Measurements from ENCODE around the gene NSFL1C.

Gene NSFL1C

DNA sequence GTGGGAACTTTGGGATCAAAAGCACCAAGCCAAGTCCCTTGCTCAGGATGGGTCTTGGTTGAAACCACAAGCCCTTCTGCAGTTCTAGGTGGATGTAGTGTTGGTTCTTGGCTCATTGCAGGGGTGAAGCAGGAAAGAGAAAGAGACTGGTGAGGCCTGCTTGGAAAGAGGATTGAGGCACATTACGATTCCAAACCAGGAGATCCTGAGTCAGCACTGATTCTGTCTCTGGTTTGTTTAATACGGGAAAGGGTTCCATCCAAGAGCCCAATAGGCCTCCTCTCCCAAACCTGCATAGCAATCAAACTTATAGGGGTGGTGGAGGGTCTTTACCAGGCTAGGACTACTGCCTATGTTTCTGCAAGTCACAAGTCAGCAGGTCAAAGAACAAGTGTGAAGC, 24.3 kb downstream of the NSFL1C start:
- TF ChIP-seq, protein P1, sequence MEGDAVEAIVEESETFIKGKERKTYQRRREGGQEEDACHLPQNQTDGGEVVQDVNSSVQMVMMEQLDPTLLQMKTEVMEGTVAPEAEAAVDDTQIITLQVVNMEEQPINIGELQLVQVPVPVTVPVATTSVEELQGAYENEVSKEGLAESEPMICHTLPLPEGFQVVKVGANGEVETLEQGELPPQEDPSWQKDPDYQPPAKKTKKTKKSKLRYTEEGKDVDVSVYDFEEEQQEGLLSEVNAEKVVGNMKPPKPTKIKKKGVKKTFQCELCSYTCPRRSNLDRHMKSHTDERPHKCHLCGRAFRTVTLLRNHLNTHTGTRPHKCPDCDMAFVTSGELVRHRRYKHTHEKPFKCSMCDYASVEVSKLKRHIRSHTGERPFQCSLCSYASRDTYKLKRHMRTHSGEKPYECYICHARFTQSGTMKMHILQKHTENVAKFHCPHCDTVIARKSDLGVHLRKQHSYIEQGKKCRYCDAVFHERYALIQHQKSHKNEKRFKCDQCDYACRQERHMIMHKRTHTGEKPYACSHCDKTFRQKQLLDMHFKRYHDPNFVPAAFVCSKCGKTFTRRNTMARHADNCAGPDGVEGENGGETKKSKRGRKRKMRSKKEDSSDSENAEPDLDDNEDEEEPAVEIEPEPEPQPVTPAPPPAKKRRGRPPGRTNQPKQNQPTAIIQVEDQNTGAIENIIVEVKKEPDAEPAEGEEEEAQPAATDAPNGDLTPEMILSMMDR (IDR thresholded peaks at IDR 0.05; ENCODE audit: low read depth, low read length) = no peak
- no peak overlapping the region for H3K4me3 ChIP-seq (ENCODE audit: low read depth, low read length)

DNA sequence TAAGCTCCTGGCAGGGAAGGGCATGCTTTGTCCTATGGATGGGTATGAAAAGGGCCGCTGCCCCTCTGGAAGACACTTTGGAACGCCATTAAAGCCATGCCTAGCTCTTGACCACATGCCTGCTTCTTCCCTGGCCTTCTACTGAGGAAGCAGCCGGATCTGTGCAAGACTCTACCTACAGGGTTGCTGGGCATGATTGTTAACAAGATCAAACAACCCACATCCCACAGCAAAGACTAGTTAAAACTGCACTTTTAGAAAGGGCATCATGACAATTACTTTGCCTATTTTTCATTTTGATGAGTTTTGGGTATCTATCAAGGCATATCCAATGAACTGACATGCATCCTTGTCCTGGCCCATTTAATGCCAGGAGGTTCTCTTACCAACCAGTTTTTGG, 25.5 kb downstream of the NSFL1C start:
- TF ChIP-seq, protein P1 (IDR thresholded peaks at IDR 0.05; ENCODE audit: low read depth, low read length) = no peak
- H3K4me3 ChIP-seq (ENCODE audit: low read depth, low read length) = no peak overlapping the region

GRCh38 chr20:1440024-1440423, 26.6 kb downstream of the NSFL1C start:
- TF ChIP-seq, protein P1 (IDR thresholded peaks at IDR 0.05; ENCODE audit: low read depth, low read length) = peak; percentile 11; the same call in 1 of the 2 replicates
- H3K4me3 ChIP-seq (ENCODE audit: low read depth, low read length) = no peak overlapping the region

- TF ChIP-seq, protein P1 (IDR thresholded peaks at IDR 0.05; ENCODE audit: low read depth, low read length) = no peak
Measured at GRCh38 chr20:1438361-1438760, 28.3 kb downstream of the NSFL1C start.

GRCh38 chr20:1437235-1437904, 29.3 kb downstream of the NSFL1C start:
- TF ChIP-seq, protein P1 (IDR thresholded peaks at IDR 0.05; ENCODE audit: low read depth, low read length) = peak; percentile 66
- H3K4me3 ChIP-seq (ENCODE audit: low read depth, low read length) = no peak overlapping the region

More at GRCh38 chr20:1438361-1438760, 28.3 kb downstream of the NSFL1C start:
- no peak overlapping the region for H3K4me3 ChIP-seq (ENCODE audit: low read depth, low read length)

DNA sequence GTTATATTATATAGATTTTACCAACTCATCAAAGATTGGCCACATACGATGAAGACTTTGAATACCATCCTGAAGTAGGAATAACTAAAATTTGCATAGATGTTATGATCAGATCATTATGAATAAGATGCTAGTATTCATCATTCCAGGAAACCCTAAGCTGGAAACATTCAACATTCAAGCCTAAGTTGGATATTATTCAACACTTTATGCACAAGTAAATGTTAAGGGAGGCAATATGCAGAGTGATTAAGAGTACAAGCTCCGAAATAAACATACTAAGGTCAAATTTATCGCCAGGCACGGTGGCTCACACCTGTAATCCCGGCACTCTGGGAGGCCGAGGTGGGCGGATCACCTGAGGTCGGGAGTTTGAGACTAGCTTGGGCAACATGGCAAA, 30.4 kb downstream of the NSFL1C start:
- H3K4me3 ChIP-seq (ENCODE audit: low read depth, low read length) = no peak overlapping the region
- TF ChIP-seq, protein P1 (IDR thresholded peaks at IDR 0.05; ENCODE audit: low read depth, low read length) = no peak

DNA sequence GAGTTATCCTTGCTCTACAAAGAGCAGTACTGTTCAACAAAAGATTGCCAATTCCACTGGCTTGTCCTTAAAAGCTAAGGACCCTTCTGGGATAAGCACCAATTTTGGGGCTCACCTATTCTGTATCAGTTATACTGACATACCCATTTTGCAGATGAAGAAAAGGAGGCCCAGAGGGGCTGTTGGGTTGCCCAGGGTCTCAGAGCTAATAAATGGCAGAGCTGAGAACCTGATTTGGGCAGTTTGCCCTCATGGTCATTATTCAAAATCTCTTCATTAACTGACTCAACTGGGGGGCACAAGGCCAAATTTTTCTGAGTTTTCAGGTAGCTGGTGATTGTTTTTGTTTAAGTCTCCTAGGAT, 31.3 kb downstream of the NSFL1C start:
- no peak overlapping the region for H3K4me3 ChIP-seq (ENCODE audit: low read depth, low read length)
- TF ChIP-seq, protein P1 (IDR thresholded peaks at IDR 0.05; ENCODE audit: low read depth, low read length) = no peak
